ENCODE results near the gene C5orf15. TPM values are rescaled to one million over a fixed set of nuclear protein-coding genes. Genes with fewer than 3 reads are reported as not detected.
A peak's percentile ranks its signal among the peaks of the same experiment; 100 is the strongest.

The C5orf15 gene
- total RNA-seq, 1 donor from 2014 or later, result 58.5 TPM

- no peak for TF ChIP-seq CTCF (IDR thresholded peaks at IDR 0.05; ENCODE audit: unreplicated experiment)
- H3K36me3 Mint-ChIP-seq (ENCODE audit: insufficient read depth), result no peaks in the 10 kb centered on the region
- H3K4me1 Mint-ChIP-seq (ENCODE audit: low read depth), result peaks cover 23% of the 10 kb centered on the region
- no peak for DNase-seq (ENCODE audit: low spot score, unreplicated experiment)
- no peak overlapping the region for H3K4me3 Mint-ChIP-seq (ENCODE audit: low read depth)
- no peaks in the 10 kb centered on the region for H3K9me3 Mint-ChIP-seq (ENCODE audit: low read depth)
- H3K27ac Mint-ChIP-seq, result no peak overlapping the region
- H3K27me3 Mint-ChIP-seq, result peaks cover 14% of the 10 kb centered on the region
Measured at GRCh38 chr5:133921069-133921468, 47.4 kb downstream of the C5orf15 start.

GRCh38 chr5:133919148-133920136, 49.0 kb downstream of the C5orf15 start:
- TF ChIP-seq CTCF (IDR thresholded peaks at IDR 0.05; ENCODE audit: unreplicated experiment), result no peak
- Mint-ChIP-seq H3K4me1 (ENCODE audit: low read depth) (peaks cover 23% of the 10 kb centered on the region), H3K4me3 (ENCODE audit: low read depth) (no peak overlapping the region), H3K9me3 (ENCODE audit: low read depth) (no peaks in the 10 kb centered on the region), H3K27me3 (peaks cover 6% of the 10 kb centered on the region), H3K36me3 (ENCODE audit: insufficient read depth) (no peaks in the 10 kb centered on the region), H3K27ac (no peak overlapping the region)
- no peak for DNase-seq (ENCODE audit: low spot score, unreplicated experiment)

GRCh38 chr5:133918731-133919130, 49.7 kb downstream of the C5orf15 start:
- Mint-ChIP-seq H3K4me1 (ENCODE audit: low read depth) (peaks cover 23% of the 10 kb centered on the region), H3K9me3 (ENCODE audit: low read depth) (no peaks in the 10 kb centered on the region), H3K27ac (no peak overlapping the region), H3K4me3 (ENCODE audit: low read depth) (no peak overlapping the region), H3K36me3 (ENCODE audit: insufficient read depth) (no peaks in the 10 kb centered on the region), H3K27me3 (peaks cover under 1% of the 10 kb centered on the region)
- no peak for TF ChIP-seq CTCF (IDR thresholded peaks at IDR 0.05; ENCODE audit: unreplicated experiment)
- DNase-seq (ENCODE audit: low spot score, unreplicated experiment), result no peak

GRCh38 chr5:133918316-133918715, 50.1 kb downstream of the C5orf15 start:
- DNase-seq (ENCODE audit: low spot score, unreplicated experiment), result no peak
- no peaks in the 10 kb centered on the region for H3K36me3 Mint-ChIP-seq (ENCODE audit: insufficient read depth)
- no peaks in the 10 kb centered on the region for H3K9me3 Mint-ChIP-seq (ENCODE audit: low read depth)
- H3K4me1 Mint-ChIP-seq (ENCODE audit: low read depth), result peaks cover 23% of the 10 kb centered on the region
- no peak for TF ChIP-seq CTCF (IDR thresholded peaks at IDR 0.05; ENCODE audit: unreplicated experiment)
- no peaks in the 10 kb centered on the region for H3K27me3 Mint-ChIP-seq
- no peak overlapping the region for H3K27ac Mint-ChIP-seq
- H3K4me3 Mint-ChIP-seq (ENCODE audit: low read depth), result no peak overlapping the region

GRCh38 chr5:133917785-133918184, 50.6 kb downstream of the C5orf15 start:
- H3K27me3 Mint-ChIP-seq, result no peaks in the 10 kb centered on the region
- H3K4me3 Mint-ChIP-seq (ENCODE audit: low read depth), result no peak overlapping the region
- DNase-seq (ENCODE audit: low spot score, unreplicated experiment), result no peak
- peak overlapping the region; percentile 25 for H3K27ac Mint-ChIP-seq
- TF ChIP-seq CTCF (IDR thresholded peaks at IDR 0.05; ENCODE audit: unreplicated experiment), result no peak
- H3K36me3 Mint-ChIP-seq (ENCODE audit: insufficient read depth), result no peaks in the 10 kb centered on the region
- peaks cover 23% of the 10 kb centered on the region for H3K4me1 Mint-ChIP-seq (ENCODE audit: low read depth)
- H3K9me3 Mint-ChIP-seq (ENCODE audit: low read depth), result no peaks in the 10 kb centered on the region
